H1 (cell line): ENCODE results near the gene ZBTB40. TPM values are rescaled to one million over a fixed set of nuclear protein-coding genes. Genes with fewer than 3 reads are reported as not detected.

ENCODE experiments used
- CTCF ChIA-PET: fragments of 300-600 bp; sonication (Branson Sonifier 250); formaldehyde crosslinking; loops from one replicate; lab custom pipeline; 2021; ENCODE audit not compliant: partially characterized antibody; lab: Charles Lee
- POLR2A ChIA-PET: fragments of 300-600 bp; sonication (Branson Sonifier 250); formaldehyde crosslinking; loops from one replicate; lab custom pipeline; 2021; ENCODE audit warnings: inconsistent platforms; ENCODE audit not compliant: partially characterized antibody; lab: Charles Lee
- DNase-seq, 2 experiments: peaks; one replicate each; pipeline versions ENCODE4 v3.0.0 to v3.0.0-alpha.2; 2010 to 2022; ENCODE audit warnings: low spot score in 2 of 2, low read depth in 1 of 2, mixed read lengths in 1 of 2
- FAIRE-seq: peaks from 2 replicates; lab custom pipeline; 2011; peaks lifted over from hg19 to GRCh38; lab: Jason Lieb, UNC
- H2AFZ ChIP-seq: 2 replicates; pipeline ENCODE4 v1.8.1; 2012; ENCODE audit warnings: low read length, inconsistent platforms
- H2AK5ac ChIP-seq: 2 replicates; pipeline ENCODE4 v1.6.1; 2013; ENCODE audit warnings: low read depth, low read length
- H2BK120ac ChIP-seq: replicated peaks from 2 replicates; pipeline ENCODE3; 2013; ENCODE audit warnings: low read depth, low read length, inconsistent platforms
- H2BK12ac ChIP-seq: 2 replicates; pipeline ENCODE4 v1.6.1; 2013; ENCODE audit warnings: low read depth, low read length
- H2BK15ac ChIP-seq: 2 replicates; pipeline ENCODE4 v1.6.1; 2013; ENCODE audit warnings: low read length
- H2BK20ac ChIP-seq: 2 replicates; pipeline ENCODE4 v1.6.1; 2013; ENCODE audit warnings: low read length
- H2BK5ac ChIP-seq: 2 replicates; pipeline ENCODE4 v1.6.1; 2013; ENCODE audit warnings: low read depth, low read length
- H3K14ac ChIP-seq: 2 replicates; pipeline ENCODE4 v1.6.1; 2013; ENCODE audit warnings: inconsistent platforms; ENCODE audit not compliant: insufficient read length
- H3K18ac ChIP-seq: 2 replicates; pipeline ENCODE4 v1.6.1; 2013; ENCODE audit warnings: low read length; ENCODE audit errors: extremely low read depth
- H3K23ac ChIP-seq: 2 replicates; pipeline ENCODE4 v1.6.1; 2013; ENCODE audit warnings: inconsistent platforms; ENCODE audit not compliant: insufficient read length
- H3K23me2 ChIP-seq: 2 replicates; pipeline ENCODE4 v1.6.1; 2013; ENCODE audit warnings: low read depth, low read length
- H3K27ac ChIP-seq: 2 replicates; pipeline ENCODE4 v1.6.1; 2011; ENCODE audit warnings: low read depth, low read length, inconsistent platforms
- H3K27me3 ChIP-seq, 4 experiments: replicated peaks in 1 of 4; 1 replicate in 1 of 4; 2 replicates in 3 of 4; pipeline versions ENCODE4 v1.6.1 to v1.8.1; 2011 to 2013; ENCODE audit warnings: low read length in 3 of 4, mild to moderate bottlenecking in 3 of 4, inconsistent platforms in 2 of 4, mixed read lengths in 2 of 4, moderate library complexity in 1 of 4; ENCODE audit not compliant: control insufficient read depth in 3 of 4, insufficient read depth in 3 of 4; ENCODE audit errors: extremely low read depth in 1 of 4
- H3K36me3 ChIP-seq, 4 experiments: 2 replicates each; pipeline versions ENCODE4 v1.6.1 to v1.8.1; 2011 to 2013; ENCODE audit warnings: mild to moderate bottlenecking in 4 of 4, low read length in 3 of 4, moderate library complexity in 2 of 4, control low read depth in 1 of 4, inconsistent platforms in 1 of 4; ENCODE audit not compliant: insufficient read depth in 4 of 4, control insufficient read depth in 2 of 4
- H3K4ac ChIP-seq: replicated peaks from 2 replicates; pipeline ENCODE3; 2013; ENCODE audit warnings: low read length, low read depth, mixed read lengths, inconsistent platforms; ENCODE audit not compliant: insufficient read length
- H3K4me1 ChIP-seq, 4 experiments: replicated peaks in 1 of 4; 1 replicate in 1 of 4; 2 replicates in 3 of 4; pipeline versions ENCODE4 v1.6.1 to v1.8.1; 2011 to 2013; ENCODE audit warnings: low read length in 3 of 4, inconsistent platforms in 2 of 4, mixed read lengths in 1 of 4; ENCODE audit not compliant: insufficient read depth in 4 of 4, control insufficient read depth in 3 of 4
- H3K4me2 ChIP-seq, 2 experiments: 2 replicates each; pipeline versions ENCODE4 v1.6.1 to v1.8.1; 2011 to 2013; ENCODE audit warnings: low read depth in 2 of 2, low read length in 2 of 2, control low read depth in 1 of 2, inconsistent platforms in 1 of 2, mild to moderate bottlenecking in 1 of 2; ENCODE audit not compliant: insufficient read depth in 1 of 2
- H3K4me3 ChIP-seq, 4 experiments: fragments of 200-600, 300-600 bp in 1 of 4; sonication (generic), shearing (Covaris generic), sonication (Bioruptor Twin) in 1 of 4; 2 replicates each; pipeline versions ENCODE4 v1.5.1 to v1.8.1; 2011 to 2016; ENCODE audit warnings: low read length in 4 of 4, low read depth in 3 of 4, control low read depth in 2 of 4, inconsistent platforms in 2 of 4, mild to moderate bottlenecking in 2 of 4, mixed read lengths in 1 of 4, moderate library complexity in 1 of 4; ENCODE audit not compliant: insufficient read depth in 2 of 4; ENCODE audit errors: extremely low read depth in 1 of 4
- H3K56ac ChIP-seq: replicated peaks from 2 replicates; pipeline ENCODE3; 2013; ENCODE audit warnings: low read depth, mild to moderate bottlenecking, mixed read lengths, low read length, inconsistent platforms; ENCODE audit not compliant: insufficient read length
- H3K79me1 ChIP-seq: 2 replicates; pipeline ENCODE4 v1.6.1; 2013; ENCODE audit warnings: low read depth, low read length, control low read depth
- H3K79me2 ChIP-seq, 2 experiments: 2 replicates each; pipeline versions ENCODE4 v1.6.1 to v1.8.1; 2012 to 2013; ENCODE audit warnings: low read length in 2 of 2, mild to moderate bottlenecking in 2 of 2, inconsistent platforms in 1 of 2; ENCODE audit not compliant: insufficient read depth in 2 of 2, control insufficient read depth in 1 of 2
- H3K9ac ChIP-seq, 4 experiments: replicated peaks in 1 of 4; 1 replicate in 1 of 4; 2 replicates in 3 of 4; pipeline versions ENCODE4 v1.6.1 to v1.8.1; 2011 to 2013; ENCODE audit warnings: low read depth in 3 of 4, low read length in 3 of 4, control low read depth in 2 of 4, mild to moderate bottlenecking in 2 of 4, moderate library complexity in 2 of 4, inconsistent platforms in 1 of 4; ENCODE audit errors: extremely low read depth in 1 of 4
- H3K9me3 ChIP-seq, 2 experiments: 2 replicates each; pipeline versions ENCODE4 v1.6.1 to v1.8.1; 2012 to 2013; ENCODE audit warnings: mild to moderate bottlenecking in 2 of 2, moderate library complexity in 2 of 2, control low read depth in 1 of 2, inconsistent platforms in 1 of 2, low read depth in 1 of 2, low read length in 1 of 2, mixed read lengths in 1 of 2; ENCODE audit not compliant: insufficient read depth in 2 of 2
- H4K20me1 ChIP-seq, 2 experiments: replicated peaks in 1 of 2; 2 replicates each; pipeline versions ENCODE3 to v1.8.1; 2011 to 2013; ENCODE audit warnings: inconsistent platforms in 2 of 2, low read length in 2 of 2, mild to moderate bottlenecking in 1 of 2; ENCODE audit not compliant: insufficient read depth in 2 of 2, control insufficient read depth in 1 of 2
- H4K5ac ChIP-seq: 2 replicates; pipeline ENCODE4 v1.6.1; 2013; ENCODE audit warnings: low read length, low read depth, mixed read lengths, inconsistent platforms; ENCODE audit not compliant: insufficient read length
- H4K8ac ChIP-seq: 2 replicates; pipeline ENCODE4 v1.8.0; 2013; ENCODE audit warnings: mild to moderate bottlenecking, moderate library complexity, low read length, inconsistent platforms; ENCODE audit not compliant: insufficient read depth; ENCODE audit errors: extremely low read depth
- H4K91ac ChIP-seq: replicated peaks from 2 replicates; pipeline ENCODE3; 2013; ENCODE audit warnings: low read length, mixed read lengths, inconsistent platforms; ENCODE audit not compliant: insufficient read length
- GABPA ChIP-seq: IDR thresholded peaks from 2 replicates; pipeline ENCODE4 v1.6.1; 2011; ENCODE audit warnings: mild to moderate bottlenecking, low read length, moderate library complexity, borderline replicate concordance; ENCODE audit not compliant: insufficient read depth
- SIN3A ChIP-seq, 2 experiments: IDR thresholded peaks in 1 of 2; conservative IDR thresholded peaks in 1 of 2; 2 replicates each; pipeline ENCODE4 v1.6.1; 2011 to 2012; ENCODE audit warnings: low read length in 2 of 2, improper control_type of control experiment in 1 of 2, low read depth in 1 of 2, mild to moderate bottlenecking in 1 of 2
- TAF7 ChIP-seq: optimal IDR thresholded peaks from 2 replicates; pipeline ENCODE3; 2011; ENCODE audit warnings: low read depth, mild to moderate bottlenecking, inconsistent platforms, low read length, moderate library complexity, borderline replicate concordance
- WGBS, 2 experiments: shearing (Covaris generic) in 1 of 2; methylation state at CpG; one replicate each; pipeline versions ENCODE4 v1.1.6 to v1.1.7; 2013 to 2015; ENCODE audit warnings: low lambda C conversion rate in 2 of 2, mixed read lengths in 2 of 2, inconsistent platforms in 1 of 2, low coverage in 1 of 2, missing lambda C conversion rate in 1 of 2; ENCODE audit not compliant: insufficient replicate concordance in 2 of 2, insufficient coverage in 1 of 2, insufficient read length in 1 of 2; ENCODE audit errors: extremely low coverage in 1 of 2, missing lambda C conversion rate in 1 of 2; 5-methylcytosine and 5-hydroxymethylcytosine counted together
- polyA plus RNA-seq, 7 experiments: library from polyadenylated mRNA; depleted of rRNA in 3 of 7; stranded (reverse) in 5 of 7; unstranded in 2 of 7; fragments of >200 nt in 5 of 7; fragments of 200-250 nt in 2 of 7; gene quantifications; 1 replicate in 5 of 7; 2 replicates in 1 of 7; 4 replicates in 1 of 7; pipeline versions ENCODE4 v1.2.1 to v1.2.3, GENCODE V29; 2011 to 2013; ENCODE audit warnings: missing spikeins in 2 of 7, mixed read lengths in 2 of 7
- total RNA-seq: library from RNA; stranded (reverse); fragmentation: NEBNext Ultra II Directional; extraction: Animal tissue kit (Norgen Biotek cat#: 25700); gene quantifications from 2 replicates; pipeline ENCODE4 v1.2.1, GENCODE V29; 2021
- TF ChIP-seq, protein P1 (sequence below): IDR thresholded peaks from 2 replicates; pipeline ENCODE4 v1.6.1; 2012; ENCODE audit warnings: inconsistent platforms
- TF ChIP-seq, protein P2 (sequence below): IDR thresholded peaks from 2 replicates; pipeline ENCODE4 v1.6.1; 2012; ENCODE audit warnings: inconsistent platforms
- TF ChIP-seq, protein P3 (sequence below): IDR thresholded peaks from 2 replicates; pipeline ENCODE4 v1.6.1; 2011; ENCODE audit warnings: low read depth, mild to moderate bottlenecking, low read length; ENCODE audit not compliant: insufficient read depth

Gene ZBTB40
- total and polyA plus RNA-seq, 2 of the 8 experiments (the other 6 are each of a cell fraction or from before 2014, with no cell fraction given): 3.1 to 19.3 TPM

DNA sequence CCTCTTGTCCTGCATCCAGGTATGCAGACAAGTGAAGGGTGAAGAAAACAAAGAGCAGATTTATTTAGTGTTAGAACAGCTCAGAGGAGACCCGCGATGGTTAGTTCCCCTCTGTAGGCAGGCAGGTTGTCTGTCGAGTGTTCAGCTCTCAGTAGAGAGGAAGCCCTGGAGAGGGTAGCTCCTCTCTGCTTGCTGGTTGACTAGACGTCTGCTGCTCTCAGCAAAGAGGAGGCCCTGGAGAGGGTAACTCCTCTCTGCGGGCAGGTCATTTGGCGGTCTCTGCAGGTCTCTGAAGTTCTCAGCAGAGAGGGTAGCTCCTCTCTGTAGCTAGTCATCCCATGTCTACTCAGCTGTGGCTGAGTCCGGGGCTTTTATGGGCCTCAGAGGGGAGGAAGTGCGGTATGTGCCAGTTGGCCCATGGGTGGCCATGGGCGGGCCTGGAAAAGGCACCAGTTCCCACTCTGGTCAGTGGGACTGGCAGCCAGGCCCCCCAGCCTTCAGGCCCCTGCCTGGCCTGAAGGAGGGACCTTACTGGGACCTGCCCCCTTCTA lies 13.4 kb downstream of the ZBTB40 start:
- TF ChIP-seq SIN3A (conservative IDR thresholded peaks at IDR 0.05 in 1 of 2, IDR thresholded peaks at IDR 0.05 in 1 of 2; ENCODE audit: low read depth in 1 of 2, low read length in 2 of 2) (no peak), GABPA (no peak), TAF7 (no peak)
- TF ChIP-seq, protein P1, sequence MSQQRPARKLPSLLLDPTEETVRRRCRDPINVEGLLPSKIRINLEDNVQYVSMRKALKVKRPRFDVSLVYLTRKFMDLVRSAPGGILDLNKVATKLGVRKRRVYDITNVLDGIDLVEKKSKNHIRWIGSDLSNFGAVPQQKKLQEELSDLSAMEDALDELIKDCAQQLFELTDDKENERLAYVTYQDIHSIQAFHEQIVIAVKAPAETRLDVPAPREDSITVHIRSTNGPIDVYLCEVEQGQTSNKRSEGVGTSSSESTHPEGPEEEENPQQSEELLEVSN: no peak
- TF ChIP-seq, protein P2, sequence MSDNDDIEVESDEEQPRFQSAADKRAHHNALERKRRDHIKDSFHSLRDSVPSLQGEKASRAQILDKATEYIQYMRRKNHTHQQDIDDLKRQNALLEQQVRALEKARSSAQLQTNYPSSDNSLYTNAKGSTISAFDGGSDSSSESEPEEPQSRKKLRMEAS: no peak
- TF ChIP-seq, protein P3, sequence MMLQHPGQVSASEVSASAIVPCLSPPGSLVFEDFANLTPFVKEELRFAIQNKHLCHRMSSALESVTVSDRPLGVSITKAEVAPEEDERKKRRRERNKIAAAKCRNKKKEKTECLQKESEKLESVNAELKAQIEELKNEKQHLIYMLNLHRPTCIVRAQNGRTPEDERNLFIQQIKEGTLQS: no peak
- H3K4ac ChIP-seq: no peak overlapping the region
- no peak overlapping the region for H3K4me3 ChIP-seq
- CTCF ChIA-PET: interaction anchor here (0.9 to 1.5 kb wide), 2 partner anchors 34 to 44 kb away, joined by 3 read pairs; no protein-coding TSS in a partner anchor
- no peaks in the 10 kb centered on the region for H3K23me2 ChIP-seq
- H3K27me3 ChIP-seq: no peaks in the 10 kb centered on the region
- H2BK20ac ChIP-seq: no peak overlapping the region
- H4K20me1 ChIP-seq: no peaks in the 10 kb centered on the region
- H3K4me2 ChIP-seq: no peak overlapping the region
- H2BK120ac ChIP-seq: no peak overlapping the region
- H2BK15ac ChIP-seq: no peak overlapping the region
- DNase-seq: no peak
- H4K8ac ChIP-seq: peak overlapping the region; percentile 51
- H3K4me1 ChIP-seq: peaks cover 0 to 2% (median 0%) of the 10 kb centered on the region in 4 experiments; a peak in 4 of 7 replicates
- H2BK5ac ChIP-seq: no peak overlapping the region
- no peak overlapping the region for H3K27ac ChIP-seq
- no peak overlapping the region for H3K14ac ChIP-seq
- no peak overlapping the region for H4K5ac ChIP-seq
- H3K18ac ChIP-seq: no peak overlapping the region
- peaks cover 5 to 39% of the 10 kb centered on the region in 2 experiments; a peak in 2 of 4 replicates for H3K79me2 ChIP-seq
- peaks cover 5% of the 10 kb centered on the region; the same call in 1 of the 2 replicates for H3K79me1 ChIP-seq
- no peaks in the 10 kb centered on the region for H3K9me3 ChIP-seq
- FAIRE-seq: no peak
- H3K36me3 ChIP-seq: no peaks in the 10 kb centered on the region
- no peak overlapping the region for H2AFZ ChIP-seq
- H2AK5ac ChIP-seq: no peak overlapping the region
- H3K23ac ChIP-seq: no peak overlapping the region
- no peak overlapping the region for H4K91ac ChIP-seq
- 86% methylated on average over 9 of the region's 9 CpGs; no CpG with 5 or more reads in 1 of the 2 experiments for WGBS, 2 experiments
- H2BK12ac ChIP-seq: no peak overlapping the region
- no peak overlapping the region for H3K9ac ChIP-seq
- H3K56ac ChIP-seq: no peak overlapping the region
- POLR2A ChIA-PET: interaction anchor here (1.4 kb wide), 1 partner anchor 12 kb away, joined by 5 read pairs; no protein-coding TSS in a partner anchor
